Fibroblast of skin of right biceps (primary cell): ENCODE results near the gene GPATCH8.
"Not testable (repeated sequence)": the region's sequence is repeated elsewhere in the genome, so short reads cannot be mapped to it uniquely, and the experiment has no call there.

Experiments used
- DNase-seq: peaks from one replicate; pipeline ENCODE4 v3.0.0-alpha.2; 2013

GPATCH8 gene

GRCh38 chr17:44394833-44395232, 108.4 kb downstream of the GPATCH8 start:
- DNase-seq = no peak

- DNase-seq = not testable (repeated sequence)
Observed at GRCh38 chr17:44394112-44394511, 109.1 kb downstream of the GPATCH8 start.

- no peak for DNase-seq
Observed at GRCh38 chr17:44390250-44390870, 112.8 kb downstream of the GPATCH8 start.

- no peak for DNase-seq
Observed at GRCh38 chr17:44389723-44390202, 113.4 kb downstream of the GPATCH8 start.

- DNase-seq = no peak
Observed at GRCh38 chr17:44389281-44389680, 113.9 kb downstream of the GPATCH8 start, which contains the start of gene ITGA2B. TSS of gene ITGA2B (minus strand) at chr17:44389649. CDS start at chr17:44389473, 176 bp downstream.

GRCh38 chr17:44387804-44388203, 115.4 kb downstream of the GPATCH8 start:
- DNase-seq = no peak

- no peak for DNase-seq
Observed at GRCh38 chr17:44386182-44386525, 117.1 kb downstream of the GPATCH8 start.

GRCh38 chr17:44385287-44386181, 117.7 kb downstream of the GPATCH8 start:
- DNase-seq = peak; percentile 74

GRCh38 chr17:44384823-44385286, 118.4 kb downstream of the GPATCH8 start:
- peak; percentile 4 for DNase-seq

- DNase-seq = no peak
Observed at GRCh38 chr17:44384281-44384822, 118.9 kb downstream of the GPATCH8 start.

GRCh38 chr17:44383861-44384260, 119.3 kb downstream of the GPATCH8 start:
- DNase-seq = no peak

- DNase-seq = no peak
Observed at GRCh38 chr17:44383363-44383762, 119.8 kb downstream of the GPATCH8 start.

- DNase-seq = no peak
Observed at GRCh38 chr17:44382917-44383316, 120.3 kb downstream of the GPATCH8 start.

GRCh38 chr17:44381810-44382305, 121.3 kb downstream of the GPATCH8 start:
- no peak for DNase-seq

- no peak for DNase-seq
Observed at GRCh38 chr17:44380767-44381166, 122.4 kb downstream of the GPATCH8 start.

- no peak for DNase-seq
Observed at GRCh38 chr17:44379887-44380286, 123.3 kb downstream of the GPATCH8 start.

GRCh38 chr17:44378171-44378705, 125.0 kb downstream of the GPATCH8 start:
- DNase-seq = no peak

- no peak for DNase-seq
Observed at GRCh38 chr17:44376779-44377178, 126.4 kb downstream of the GPATCH8 start.

- DNase-seq = peak; percentile 6
Observed at GRCh38 chr17:44376124-44376523, 127.1 kb downstream of the GPATCH8 start.

- no peak for DNase-seq
Observed at GRCh38 chr17:44375196-44376017, 127.8 kb downstream of the GPATCH8 start.

- DNase-seq = peak; percentile 10
Observed at GRCh38 chr17:44374306-44375195, 128.7 kb downstream of the GPATCH8 start.
